ENCODE results near the gene MRPS18A.

GRCh38 chr6:43689421-43689820, 1.8 kb upstream of the MRPS18A start:
- TF ChIP-seq CTCF (IDR thresholded peaks at IDR 0.05; ENCODE audit: low read length) (no peak), EZH2 (IDR thresholded peaks at IDR 0.05; ENCODE audit: borderline replicate concordance, low read length) (no peak)
